Epithelial cell of proximal tubule (primary cell): ENCODE measurements around the gene PDE6A. TPM values are rescaled to one million over a fixed set of nuclear protein-coding genes. Genes with fewer than 3 reads are reported as not detected.
A peak's percentile ranks its signal among the peaks of the same experiment; 100 is the strongest.
"Not testable (repeated sequence)": the region's sequence is repeated elsewhere in the genome, so short reads cannot be mapped to it uniquely, and the experiment has no call there.

Experiments
- DNase-seq: peaks from one replicate; pipeline ENCODE4 v3.0.0-alpha.2; 2011; ENCODE audit warnings: low read depth
- H3K4me3 ChIP-seq: 2 replicates; pipeline ENCODE4 v1.5.1; 2011; ENCODE audit warnings: low read depth, mild to moderate bottlenecking, low read length
- total RNA-seq: library from RNA; depleted of rRNA; stranded (reverse); fragments of >200 nt; gene quantifications from 2 replicates; pipeline ENCODE4 v1.2.3, GENCODE V29; 2015
- TF ChIP-seq, protein P1 (sequence below): conservative IDR thresholded peaks from 2 replicates; pipeline ENCODE4 v1.5.1; 2012; ENCODE audit warnings: low read depth, mild to moderate bottlenecking, low read length

Gene PDE6A
- total RNA-seq, 1 donor from 2014 or later: not detected

DNA sequence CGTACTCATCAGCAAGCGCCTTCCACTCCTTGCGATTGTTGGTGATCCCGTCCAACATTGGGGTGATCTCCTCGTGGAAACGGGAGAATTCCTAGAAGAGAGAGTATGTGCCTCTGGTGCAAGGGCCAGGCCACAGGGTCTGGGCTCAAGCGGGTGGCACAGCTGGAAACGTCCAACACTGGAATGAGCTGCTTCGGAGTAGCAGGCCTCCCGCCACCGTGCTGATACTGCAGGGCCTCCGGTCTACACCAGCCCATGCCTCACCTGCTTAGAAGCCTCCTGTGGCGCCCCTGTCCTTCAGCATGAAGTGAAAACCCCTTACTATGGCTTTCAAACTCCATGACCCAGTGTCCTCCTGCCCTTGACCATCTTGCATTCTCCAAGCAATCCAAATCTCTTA, 81.4 kb downstream of the PDE6A start:
- H3K4me3 ChIP-seq: no peak overlapping the region

DNA sequence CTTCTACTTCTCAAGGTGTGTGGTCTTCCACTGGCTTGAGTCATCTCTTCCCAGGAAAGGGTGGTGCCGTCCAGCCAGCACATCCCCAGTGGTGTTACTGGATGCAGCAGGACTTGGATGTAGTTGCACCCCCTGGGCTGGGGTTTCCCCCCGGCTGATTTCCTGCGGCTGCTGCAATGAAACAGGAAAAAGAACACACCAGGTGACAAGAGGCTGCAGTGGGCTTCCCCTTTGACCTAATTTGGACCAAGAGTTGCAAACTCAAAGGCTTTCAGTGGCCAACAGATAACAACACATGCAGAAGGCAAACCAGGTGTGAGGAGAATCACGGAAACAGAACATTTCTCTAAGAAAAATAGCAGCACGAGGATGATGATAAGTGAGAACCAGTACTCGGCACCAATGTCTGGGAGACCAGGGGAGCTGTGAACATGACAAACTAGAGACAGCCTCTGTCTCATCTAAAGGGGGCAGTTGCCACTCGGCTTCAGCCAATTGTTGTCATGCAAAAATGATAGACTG, 83.7 kb downstream of the PDE6A start:
- no peak overlapping the region for H3K4me3 ChIP-seq
- DNase-seq: no peak
- TF ChIP-seq, protein P1, sequence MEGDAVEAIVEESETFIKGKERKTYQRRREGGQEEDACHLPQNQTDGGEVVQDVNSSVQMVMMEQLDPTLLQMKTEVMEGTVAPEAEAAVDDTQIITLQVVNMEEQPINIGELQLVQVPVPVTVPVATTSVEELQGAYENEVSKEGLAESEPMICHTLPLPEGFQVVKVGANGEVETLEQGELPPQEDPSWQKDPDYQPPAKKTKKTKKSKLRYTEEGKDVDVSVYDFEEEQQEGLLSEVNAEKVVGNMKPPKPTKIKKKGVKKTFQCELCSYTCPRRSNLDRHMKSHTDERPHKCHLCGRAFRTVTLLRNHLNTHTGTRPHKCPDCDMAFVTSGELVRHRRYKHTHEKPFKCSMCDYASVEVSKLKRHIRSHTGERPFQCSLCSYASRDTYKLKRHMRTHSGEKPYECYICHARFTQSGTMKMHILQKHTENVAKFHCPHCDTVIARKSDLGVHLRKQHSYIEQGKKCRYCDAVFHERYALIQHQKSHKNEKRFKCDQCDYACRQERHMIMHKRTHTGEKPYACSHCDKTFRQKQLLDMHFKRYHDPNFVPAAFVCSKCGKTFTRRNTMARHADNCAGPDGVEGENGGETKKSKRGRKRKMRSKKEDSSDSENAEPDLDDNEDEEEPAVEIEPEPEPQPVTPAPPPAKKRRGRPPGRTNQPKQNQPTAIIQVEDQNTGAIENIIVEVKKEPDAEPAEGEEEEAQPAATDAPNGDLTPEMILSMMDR: no peak

More for the DNA sequence above, 81.4 kb downstream of the PDE6A start:
- TF ChIP-seq, protein P1: no peak
- DNase-seq: no peak

DNA sequence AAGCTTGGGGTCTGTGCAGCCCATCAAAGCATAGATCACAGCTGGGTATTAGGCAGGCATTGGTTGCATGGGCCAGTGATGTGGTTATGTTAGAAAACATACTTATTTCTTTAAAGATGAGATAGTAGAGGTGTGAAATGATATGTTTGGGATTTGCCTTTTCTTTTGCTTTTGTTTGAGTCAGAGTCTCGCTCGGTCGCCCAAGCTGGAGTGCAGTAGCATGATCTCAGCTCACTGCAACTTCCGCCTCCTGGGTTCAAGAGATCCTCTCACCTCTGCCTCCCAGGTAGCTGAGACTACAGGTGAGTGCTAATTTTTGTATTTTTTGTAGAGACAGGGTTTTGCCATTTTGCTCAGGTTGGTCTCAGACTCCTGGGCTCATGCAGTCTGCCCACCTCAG, 84.8 kb downstream of the PDE6A start:
- H3K4me3 ChIP-seq: no peak overlapping the region
- TF ChIP-seq, protein P1: no peak
- DNase-seq: no peak

DNA sequence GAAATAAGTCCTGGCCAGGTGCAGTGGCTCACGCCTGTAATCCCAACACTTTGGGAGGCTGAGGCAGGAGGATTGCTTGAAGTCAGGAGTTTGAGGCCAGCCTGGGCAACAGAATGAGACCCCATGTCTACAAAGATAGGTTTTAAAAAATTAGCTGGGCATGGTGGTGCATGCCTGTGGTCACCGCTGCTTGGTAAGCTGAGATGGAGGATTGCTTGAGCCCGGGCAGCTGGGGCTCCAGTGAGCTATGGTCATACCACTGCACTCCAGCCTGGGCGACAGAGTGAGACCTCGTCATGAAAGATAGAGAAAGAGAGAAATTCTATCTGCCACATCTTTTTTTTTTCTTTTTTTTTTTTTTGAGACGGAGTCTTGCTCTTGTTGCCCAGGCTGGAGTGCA, 86.1 kb downstream of the PDE6A start:
- not testable (repeated sequence) for DNase-seq

DNA sequence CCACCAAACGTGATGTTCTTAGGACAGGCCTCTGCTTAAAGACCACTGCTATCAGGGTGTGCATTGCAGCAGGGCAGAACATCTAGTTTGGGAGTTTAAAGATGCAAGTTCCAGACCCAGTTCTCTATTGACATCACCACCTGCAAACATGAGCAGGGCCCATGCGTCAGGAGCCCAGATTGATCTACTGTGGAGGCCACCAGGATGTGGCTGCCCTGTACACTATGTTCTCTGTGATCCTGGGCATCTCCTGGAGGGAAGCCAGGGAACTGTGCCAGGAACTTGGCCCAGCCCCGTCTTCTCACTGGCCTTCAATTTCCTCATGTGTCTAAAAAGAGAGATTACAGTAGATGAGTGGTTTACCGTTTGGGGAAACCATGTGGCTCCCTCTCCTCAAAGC, 87.1 kb downstream of the PDE6A start:
- TF ChIP-seq, protein P1: no peak
- peak; percentile 54 for DNase-seq
- no peak overlapping the region for H3K4me3 ChIP-seq

More for the DNA sequence above, 86.1 kb downstream of the PDE6A start:
- not testable (repeated sequence) for H3K4me3 ChIP-seq

DNA sequence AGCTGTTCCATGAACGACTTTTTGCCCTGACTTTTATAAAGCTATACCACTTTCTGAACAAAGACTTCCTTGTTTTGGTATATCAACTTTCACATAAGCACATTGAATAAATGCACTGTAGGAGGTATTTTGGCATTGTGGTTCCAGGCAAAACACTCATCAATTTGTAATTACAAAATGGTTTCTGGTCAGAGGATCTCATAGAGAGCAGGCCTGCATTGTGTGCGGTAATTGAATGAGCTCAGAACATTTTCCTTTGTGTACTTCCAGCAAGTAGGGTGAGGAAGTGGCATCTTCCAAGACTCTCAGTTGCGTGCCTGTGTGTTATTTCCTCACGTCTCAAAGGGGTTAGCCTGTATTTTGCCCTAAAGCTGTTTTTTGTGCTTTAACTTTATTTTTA, 89.2 kb downstream of the PDE6A start:
- DNase-seq: no peak
- no peak overlapping the region for H3K4me3 ChIP-seq
- TF ChIP-seq, protein P1: no peak

DNA sequence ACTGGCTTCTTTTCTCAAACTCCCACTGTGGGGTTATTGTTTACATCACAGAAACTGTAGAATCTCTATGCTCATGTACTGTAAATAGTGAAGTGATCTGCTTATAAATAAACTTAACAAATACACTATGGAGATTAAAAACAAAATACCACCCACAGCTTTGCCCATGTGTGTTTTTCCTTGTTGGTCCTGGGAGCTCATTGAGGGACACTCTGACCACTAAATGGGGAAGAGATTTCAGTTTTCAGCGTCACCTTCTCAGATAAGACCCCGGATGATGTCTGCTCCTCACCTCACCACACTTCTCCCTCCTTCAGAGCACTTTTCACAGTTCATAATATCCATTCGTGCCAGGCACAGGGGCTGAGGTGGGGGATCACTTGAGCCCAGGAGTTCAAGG, 89.7 kb downstream of the PDE6A start:
- TF ChIP-seq, protein P1: no peak

More for the DNA sequence above, 89.7 kb downstream of the PDE6A start:
- no peak for DNase-seq
- no peak overlapping the region for H3K4me3 ChIP-seq
